PFSK-1 (cell line): ENCODE results near the gene GPR65.

ENCODE experiments used
- FOXP2 ChIP-seq: optimal IDR thresholded peaks from 2 replicates; pipeline ENCODE3; 2011; ENCODE audit warnings: borderline replicate concordance, control low read depth, inconsistent platforms; ENCODE audit not compliant: insufficient read depth; ENCODE audit errors: extremely low read length, extremely low read depth
- POLR2AphosphoS5 ChIP-seq: IDR thresholded peaks from 2 replicates; pipeline ENCODE4 v1.6.1; 2012; ENCODE audit warnings: low read depth, mild to moderate bottlenecking, control low read depth, low read length, moderate library complexity
- REST ChIP-seq, 2 experiments: IDR thresholded peaks; 2 replicates each; pipeline versions ENCODE4 v1.6.1 to v1.8.0; 2011 to 2012; ENCODE audit warnings: low read depth in 2 of 2, low read length in 2 of 2, control low read depth in 1 of 2, inconsistent platforms in 1 of 2, mild to moderate bottlenecking in 1 of 2, moderate library complexity in 1 of 2; ENCODE audit not compliant: insufficient read depth in 1 of 2
- SIN3A ChIP-seq: IDR thresholded peaks from 2 replicates; pipeline ENCODE4 v1.6.1; 2012; ENCODE audit warnings: mild to moderate bottlenecking, low read length, moderate library complexity, borderline replicate concordance; ENCODE audit not compliant: insufficient read depth
- TAF1 ChIP-seq: IDR thresholded peaks from 2 replicates; pipeline ENCODE4 v1.6.1; 2012; ENCODE audit warnings: low read length, control low read depth, borderline replicate concordance; ENCODE audit not compliant: insufficient read depth

GPR65 gene

DNA sequence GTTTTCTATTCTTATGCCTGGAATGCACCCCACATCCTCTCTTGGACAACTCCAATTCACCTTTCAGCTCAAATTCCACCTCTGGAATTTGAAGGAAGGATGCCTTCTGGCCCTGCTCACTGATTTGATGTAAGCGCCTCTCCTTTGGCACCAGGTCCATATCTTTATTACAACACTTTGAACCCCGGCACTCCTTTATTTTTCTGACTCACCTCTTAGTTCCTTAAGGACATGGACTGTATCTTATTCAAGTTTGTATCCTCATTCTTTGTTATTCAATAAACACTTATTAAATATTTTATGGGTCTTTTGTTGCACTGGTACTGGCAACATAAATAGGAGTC, 15.0 kb upstream of the GPR65 start:
- no peak for TF ChIP-seq SIN3A

GRCh38 chr14:87990682-87991081, 14.3 kb upstream of the GPR65 start:
- no peak for TF ChIP-seq FOXP2
- no peak for TF ChIP-seq TAF1
- no peak for TF ChIP-seq POLR2AphosphoS5
- no peak for TF ChIP-seq REST (IDR thresholded peaks at IDR 0.05; ENCODE audit: insufficient read depth in 1 of 2, low read depth in 2 of 2, low read length in 2 of 2)
- no peak for TF ChIP-seq SIN3A

GRCh38 chr14:87992346-87992717, 12.6 kb upstream of the GPR65 start:
- TF ChIP-seq TAF1 (no peak), FOXP2 (no peak), POLR2AphosphoS5 (no peak), REST (IDR thresholded peaks at IDR 0.05; ENCODE audit: insufficient read depth in 1 of 2, low read depth in 2 of 2, low read length in 2 of 2) (no peak), SIN3A (no peak)

GRCh38 chr14:87992718-87993628, 12.0 kb upstream of the GPR65 start, which contains the start of gene GALC:
Gene GALC, minus strand, starts transcription at chr14:87993182. Its CDS starts 18 bp downstream, at chr14:87993164.
- TF ChIP-seq SIN3A = no peak
- no peak for TF ChIP-seq REST (IDR thresholded peaks at IDR 0.05; ENCODE audit: insufficient read depth in 1 of 2, low read depth in 2 of 2, low read length in 2 of 2)
- TF ChIP-seq FOXP2 = no peak
- no peak for TF ChIP-seq POLR2AphosphoS5
- no peak for TF ChIP-seq TAF1

GRCh38 chr14:87994974-87995373, 10.0 kb upstream of the GPR65 start:
- TF ChIP-seq SIN3A (no peak), FOXP2 (no peak), TAF1 (no peak), REST (IDR thresholded peaks at IDR 0.05; ENCODE audit: insufficient read depth in 1 of 2, low read depth in 2 of 2, low read length in 2 of 2) (no peak), POLR2AphosphoS5 (no peak)
